IPS-15b (cell line): ENCODE results near the gene SLC25A51.

Experiments used
- H3K27me3 ChIP-seq: one replicate; pipeline ENCODE4 v1.6.1; 2013; ENCODE audit warnings: low read length; ENCODE audit not compliant: control insufficient read depth, insufficient read depth
- H3K36me3 ChIP-seq: one replicate; pipeline ENCODE4 v1.6.1; 2013; ENCODE audit warnings: low read length; ENCODE audit not compliant: control insufficient read depth, insufficient read depth
- H3K4me1 ChIP-seq: one replicate; pipeline ENCODE4 v1.6.1; 2013; ENCODE audit warnings: mild to moderate bottlenecking, low read length; ENCODE audit not compliant: control insufficient read depth, insufficient read depth
- H3K4me3 ChIP-seq: one replicate; pipeline ENCODE4 v1.5.1; 2013; ENCODE audit warnings: low read depth, low read length
- H3K9ac ChIP-seq: one replicate; pipeline ENCODE4 v1.6.1; 2013; ENCODE audit warnings: low read depth, mild to moderate bottlenecking, low read length
- H3K9me3 ChIP-seq: one replicate; pipeline ENCODE4 v1.6.1; 2013; ENCODE audit warnings: mild to moderate bottlenecking, low read length; ENCODE audit not compliant: control insufficient read depth, insufficient read depth

SLC25A51 gene

DNA sequence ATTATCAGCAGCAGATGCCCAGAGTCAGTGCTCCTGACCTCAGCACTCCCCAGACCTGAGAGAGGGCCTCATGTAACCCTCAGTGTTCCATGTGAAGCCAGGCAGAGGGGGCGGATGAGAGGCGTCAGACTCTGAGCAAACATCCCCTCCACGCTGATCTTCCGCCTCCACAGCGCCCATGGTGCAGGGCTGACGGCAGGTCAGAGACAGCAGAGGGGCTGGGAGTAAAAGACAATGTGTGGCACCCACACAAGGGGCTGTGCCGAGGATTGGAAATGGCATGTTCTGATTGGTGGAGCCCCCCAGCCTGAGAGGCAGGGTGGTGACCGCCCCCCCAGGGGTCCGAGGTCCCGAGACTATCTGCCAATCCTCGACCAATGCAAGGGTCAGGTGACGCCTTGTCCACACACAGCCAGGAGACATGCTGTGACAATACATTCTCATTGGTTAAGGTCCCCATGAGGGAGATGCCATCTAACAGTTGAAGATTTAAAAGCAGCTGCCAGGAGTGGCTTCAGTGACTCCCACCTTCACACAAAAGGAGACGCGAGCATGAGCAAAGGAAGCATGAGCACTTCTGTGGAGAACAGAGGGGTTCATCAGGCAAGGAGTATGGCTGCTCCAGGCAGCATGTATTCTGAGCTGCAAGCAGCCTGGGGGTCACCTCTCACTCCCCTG, 19.3 kb upstream of the SLC25A51 start:
- no peak overlapping the region for H3K4me3 ChIP-seq
- no peaks in the 10 kb centered on the region for H3K9me3 ChIP-seq
- peaks cover 24% of the 10 kb centered on the region for H3K4me1 ChIP-seq
- H3K36me3 ChIP-seq = peaks cover 7% of the 10 kb centered on the region
- H3K27me3 ChIP-seq = no peaks in the 10 kb centered on the region
- H3K9ac ChIP-seq = no peak overlapping the region

DNA sequence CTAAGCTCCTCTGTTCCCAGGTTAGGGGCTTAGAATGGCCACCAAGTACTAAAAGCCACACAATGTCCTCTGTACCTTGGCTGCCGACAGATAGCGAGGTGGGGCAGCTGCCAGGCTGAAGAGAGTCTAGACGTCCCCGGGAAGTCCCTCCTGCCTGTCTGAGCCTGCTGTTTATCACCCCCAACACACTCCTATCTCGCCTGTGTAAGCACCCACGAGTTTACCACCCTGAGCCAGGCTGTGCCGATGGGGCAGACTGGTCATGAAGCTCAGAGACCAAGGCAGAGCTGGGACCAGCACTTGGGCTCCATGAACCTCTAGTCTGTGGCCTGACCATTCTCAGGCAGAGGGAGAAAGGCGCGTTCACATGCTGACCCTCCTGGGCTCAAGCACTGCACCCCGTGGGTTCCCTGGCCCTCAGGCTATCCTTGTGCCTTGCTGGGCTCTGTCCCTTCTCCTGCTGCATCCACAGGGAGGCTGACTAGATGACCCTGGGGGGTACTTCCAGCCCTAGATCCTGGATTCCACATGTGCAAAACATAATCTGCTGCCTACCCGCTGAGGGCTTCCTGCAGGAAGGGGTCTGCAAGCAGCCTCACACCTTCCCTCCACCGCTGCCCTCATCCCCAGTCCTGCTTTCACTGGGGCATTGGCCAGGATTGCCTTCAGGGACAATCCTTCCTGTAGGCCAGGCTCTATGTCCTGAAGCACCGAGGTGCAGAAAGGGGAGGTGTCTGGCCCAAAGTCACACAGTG, 18.6 kb upstream of the SLC25A51 start:
- H3K36me3 ChIP-seq = peaks cover 11% of the 10 kb centered on the region
- H3K4me1 ChIP-seq = peaks cover 24% of the 10 kb centered on the region
- H3K9me3 ChIP-seq = no peaks in the 10 kb centered on the region
- H3K9ac ChIP-seq = no peak overlapping the region
- no peaks in the 10 kb centered on the region for H3K27me3 ChIP-seq
- no peak overlapping the region for H3K4me3 ChIP-seq

DNA sequence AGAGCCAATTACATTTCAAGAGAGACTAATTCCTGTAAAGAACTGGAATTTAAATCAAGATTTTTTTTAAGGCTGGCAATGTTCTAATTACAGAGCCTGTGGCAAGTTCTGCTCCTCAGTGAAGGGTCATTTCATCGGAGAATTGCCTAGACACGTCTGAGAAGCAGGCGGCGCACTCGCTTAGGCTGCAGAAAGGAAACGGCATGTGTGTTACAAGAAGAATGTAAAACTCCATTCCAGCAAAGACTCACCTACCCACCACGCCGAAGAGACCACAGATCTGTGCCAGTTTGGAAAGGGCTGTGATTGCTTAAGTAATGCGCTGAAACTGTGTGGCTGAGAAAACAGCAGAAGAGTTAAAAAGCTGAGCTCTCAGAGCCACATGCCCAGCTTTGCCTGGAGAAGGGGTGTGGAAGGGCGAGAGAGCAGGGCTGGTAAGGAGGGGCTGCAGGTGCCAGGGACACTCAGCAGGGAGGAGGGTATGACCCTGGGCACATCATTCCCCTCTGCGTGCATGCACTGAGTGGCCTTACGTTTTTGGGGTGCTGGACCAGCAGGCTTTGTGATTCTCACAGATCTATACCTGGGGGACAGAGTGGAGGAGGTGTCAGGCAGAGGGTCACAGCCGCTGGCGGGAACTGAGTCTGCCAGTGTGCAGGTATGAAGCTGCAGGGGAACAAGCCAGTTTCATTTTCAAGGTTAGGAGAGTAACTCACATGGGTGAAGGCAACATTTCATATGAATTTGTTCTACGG, 17.8 kb upstream of the SLC25A51 start:
- Histone ChIP-seq H3K27me3 (no peaks in the 10 kb centered on the region), H3K4me1 (peaks cover 24% of the 10 kb centered on the region), H3K4me3 (no peak overlapping the region), H3K36me3 (peaks cover 12% of the 10 kb centered on the region), H3K9me3 (no peaks in the 10 kb centered on the region), H3K9ac (no peak overlapping the region)

DNA sequence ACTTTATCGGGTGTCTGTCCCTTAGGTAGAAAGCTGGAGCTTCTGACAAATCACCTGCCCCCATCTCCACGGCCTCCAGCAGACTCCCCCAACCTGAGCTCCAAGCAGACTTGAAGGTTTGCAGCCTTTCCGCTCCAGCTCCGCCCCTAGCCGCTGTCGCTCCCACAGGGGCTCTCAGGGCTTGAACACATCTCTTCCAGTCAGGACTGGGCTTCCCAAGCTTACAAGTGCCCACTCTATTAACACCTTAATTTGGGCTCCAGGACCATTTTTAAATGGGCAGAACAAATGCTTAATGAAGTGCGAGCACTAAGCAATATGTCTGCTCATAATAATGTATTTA, 17.2 kb upstream of the SLC25A51 start:
- H3K4me3 ChIP-seq = no peak overlapping the region
- H3K27me3 ChIP-seq = no peaks in the 10 kb centered on the region
- peaks cover 12% of the 10 kb centered on the region for H3K36me3 ChIP-seq
- peaks cover 24% of the 10 kb centered on the region for H3K4me1 ChIP-seq
- H3K9ac ChIP-seq = no peak overlapping the region
- no peaks in the 10 kb centered on the region for H3K9me3 ChIP-seq

DNA sequence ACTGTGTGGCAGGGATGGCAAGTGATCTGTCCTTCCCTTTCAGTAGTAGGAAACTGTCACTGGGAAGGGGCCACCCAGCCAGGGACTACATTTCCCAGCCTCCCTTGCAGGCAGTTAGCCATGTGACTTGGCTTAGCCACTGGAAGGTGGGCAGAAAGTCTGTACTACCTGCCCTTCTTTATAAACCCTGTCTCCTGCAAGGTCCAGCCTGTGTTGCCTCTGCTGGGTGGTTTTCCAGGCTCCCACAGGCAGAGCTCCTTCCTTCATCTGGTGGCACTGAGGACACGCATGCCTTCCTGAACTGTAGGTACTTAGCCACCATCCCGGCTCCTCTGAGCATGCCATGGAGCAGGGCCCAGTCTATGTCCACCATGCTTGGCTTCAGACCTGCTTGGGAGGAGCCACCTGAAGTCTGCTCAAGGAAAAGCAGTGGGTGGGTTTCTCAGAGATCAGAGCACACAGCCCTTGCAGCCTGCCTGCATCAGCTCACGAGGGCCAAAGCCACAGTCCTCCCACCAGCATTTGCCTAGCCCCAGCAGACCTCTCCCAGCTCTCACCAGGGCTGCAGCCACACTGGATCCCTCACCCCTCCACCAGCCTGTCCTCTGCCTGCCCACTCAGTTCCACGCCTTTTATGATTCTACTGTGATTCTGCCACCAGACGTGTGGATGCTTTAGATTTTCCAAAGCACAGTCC, 16.7 kb upstream of the SLC25A51 start:
- H3K4me3 ChIP-seq = no peak overlapping the region
- H3K9ac ChIP-seq = peak overlapping the region; percentile 16
- H3K9me3 ChIP-seq = no peaks in the 10 kb centered on the region
- H3K4me1 ChIP-seq = peaks cover 24% of the 10 kb centered on the region
- H3K27me3 ChIP-seq = no peaks in the 10 kb centered on the region
- peaks cover 12% of the 10 kb centered on the region for H3K36me3 ChIP-seq

DNA sequence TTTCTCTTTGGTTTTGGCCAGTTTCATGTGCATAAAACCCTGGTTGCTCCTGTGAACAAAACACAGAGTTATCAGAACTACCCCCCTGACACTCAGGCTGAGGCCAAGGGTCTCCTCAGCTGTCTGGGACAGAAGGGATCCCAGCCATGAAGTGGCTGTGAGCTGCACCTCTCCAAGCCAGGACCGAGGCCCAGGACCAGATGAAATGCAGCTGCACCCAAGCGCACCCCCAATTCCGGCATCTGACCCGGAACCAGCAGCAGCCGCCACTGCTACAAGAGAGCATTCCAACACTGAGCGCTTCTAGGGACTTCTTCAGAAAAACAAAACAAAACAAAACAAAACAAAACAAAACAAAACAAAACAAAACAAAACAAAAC, 16.0 kb upstream of the SLC25A51 start:
- Histone ChIP-seq H3K9ac (no peak overlapping the region), H3K36me3 (peaks cover 12% of the 10 kb centered on the region), H3K27me3 (no peaks in the 10 kb centered on the region), H3K9me3 (no peaks in the 10 kb centered on the region), H3K4me1 (peaks cover 24% of the 10 kb centered on the region), H3K4me3 (no peak overlapping the region)

DNA sequence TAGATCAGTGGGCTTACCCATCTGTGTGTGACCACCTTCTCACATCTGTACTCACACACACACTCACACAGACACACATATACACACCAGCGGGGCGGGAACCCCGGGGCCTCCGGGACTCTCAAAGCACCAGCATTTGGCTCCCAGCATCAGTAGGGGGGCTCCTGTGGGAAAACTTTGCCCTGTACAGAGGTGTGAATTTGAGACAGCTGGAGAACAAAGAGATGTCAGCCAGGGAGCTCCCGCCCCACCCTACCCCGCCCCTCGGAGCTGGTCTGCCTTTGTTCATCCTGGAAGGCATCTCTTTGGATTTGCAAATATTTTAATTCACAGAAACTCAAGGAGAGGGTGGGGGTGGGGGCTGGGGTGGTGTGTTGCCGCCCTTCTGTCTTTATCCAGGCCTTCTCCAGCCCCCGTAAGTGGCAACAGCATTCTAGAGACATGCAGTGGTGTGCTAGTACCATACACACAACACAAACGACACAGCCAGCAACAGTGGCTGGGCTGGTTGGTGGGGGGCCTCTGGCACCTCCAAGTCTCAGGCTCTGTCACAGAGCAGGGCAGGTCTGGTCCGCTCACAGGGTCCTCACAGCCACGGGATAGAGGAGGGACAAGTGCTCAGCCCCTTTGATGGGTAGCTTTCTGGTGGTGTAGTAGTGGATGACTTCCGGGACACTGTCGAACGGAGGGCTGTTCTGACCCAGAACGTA, 15.5 kb upstream of the SLC25A51 start:
- Histone ChIP-seq H3K27me3 (no peaks in the 10 kb centered on the region), H3K4me3 (no peak overlapping the region), H3K9me3 (no peaks in the 10 kb centered on the region), H3K9ac (no peak overlapping the region), H3K36me3 (peaks cover 12% of the 10 kb centered on the region), H3K4me1 (peaks cover 24% of the 10 kb centered on the region)

DNA sequence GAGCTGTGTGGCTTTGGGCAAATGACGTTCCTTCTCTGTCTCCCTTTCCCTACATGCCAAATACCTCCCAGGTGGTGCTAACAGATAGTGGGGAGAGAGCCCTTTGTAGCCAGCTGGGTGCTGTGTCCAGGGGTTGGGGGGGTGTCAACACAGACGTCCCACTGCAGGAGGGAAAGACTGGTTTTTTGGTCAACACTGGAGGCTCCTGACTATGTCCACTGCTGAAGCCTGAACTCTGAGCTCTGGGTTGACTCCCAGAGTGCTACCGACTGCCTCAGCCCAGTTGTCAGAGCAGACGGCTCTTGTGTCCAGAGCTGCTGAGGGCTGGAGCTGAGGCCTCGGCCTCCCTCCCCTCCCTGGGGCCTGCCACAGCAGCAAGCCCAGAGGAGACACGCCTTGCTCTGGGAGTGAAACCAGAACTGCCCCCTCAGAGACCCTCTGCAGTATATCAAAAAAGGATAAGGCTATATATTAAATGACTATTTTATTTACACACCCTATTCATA, 14.8 kb upstream of the SLC25A51 start:
- Histone ChIP-seq H3K4me1 (peaks cover 24% of the 10 kb centered on the region), H3K27me3 (no peaks in the 10 kb centered on the region), H3K9me3 (no peaks in the 10 kb centered on the region)

DNA sequence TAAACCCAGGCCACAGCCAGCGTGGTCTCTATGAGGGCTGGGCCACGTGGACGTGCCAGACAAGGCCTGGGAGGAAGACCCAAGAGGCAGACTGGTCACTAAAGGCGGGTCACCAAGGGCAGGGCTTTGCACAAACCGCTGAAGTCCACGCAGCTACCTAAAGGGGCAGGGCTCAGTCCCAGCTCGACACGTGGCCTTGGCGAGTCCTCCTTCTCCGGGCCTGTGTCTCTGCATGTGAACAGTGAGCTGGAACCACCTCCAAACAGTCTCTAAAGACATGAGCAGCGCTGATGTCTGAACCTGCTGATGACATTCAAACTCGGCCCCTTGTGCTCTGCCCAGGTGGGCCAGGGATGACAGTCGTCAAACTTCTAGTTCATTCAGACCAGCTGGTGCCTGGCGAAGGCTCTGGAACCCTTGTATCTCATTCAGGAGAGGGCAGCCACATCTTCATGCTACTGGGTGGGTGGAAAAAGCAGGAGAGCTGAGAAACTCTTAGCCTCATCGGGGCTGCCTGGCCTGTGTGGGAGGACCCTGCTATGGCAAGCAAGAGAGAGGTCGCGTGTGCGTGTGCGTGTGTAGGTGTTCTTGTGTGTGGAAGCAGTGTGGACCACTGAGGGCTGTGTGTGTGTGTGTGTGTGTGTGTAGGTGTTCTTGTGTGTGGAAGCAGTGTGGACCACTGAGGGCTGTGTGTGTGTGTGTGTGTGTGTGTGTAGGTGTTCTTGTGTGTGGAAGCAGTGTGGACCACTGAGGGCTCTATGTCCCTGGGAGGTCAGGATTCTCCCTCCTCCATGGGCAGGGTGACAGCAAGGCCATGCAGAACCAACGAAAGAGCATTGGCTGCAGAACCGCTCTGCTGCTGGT, 14.1 kb upstream of the SLC25A51 start:
- Histone ChIP-seq H3K36me3 (peaks cover 8% of the 10 kb centered on the region), H3K27me3 (no peaks in the 10 kb centered on the region), H3K4me3 (no peak overlapping the region), H3K4me1 (peaks cover 19% of the 10 kb centered on the region), H3K9ac (no peak overlapping the region), H3K9me3 (no peaks in the 10 kb centered on the region)

More for the DNA sequence above, 14.8 kb upstream of the SLC25A51 start:
- Histone ChIP-seq H3K4me3 (no peak overlapping the region), H3K9ac (no peak overlapping the region), H3K36me3 (peaks cover 12% of the 10 kb centered on the region)

DNA sequence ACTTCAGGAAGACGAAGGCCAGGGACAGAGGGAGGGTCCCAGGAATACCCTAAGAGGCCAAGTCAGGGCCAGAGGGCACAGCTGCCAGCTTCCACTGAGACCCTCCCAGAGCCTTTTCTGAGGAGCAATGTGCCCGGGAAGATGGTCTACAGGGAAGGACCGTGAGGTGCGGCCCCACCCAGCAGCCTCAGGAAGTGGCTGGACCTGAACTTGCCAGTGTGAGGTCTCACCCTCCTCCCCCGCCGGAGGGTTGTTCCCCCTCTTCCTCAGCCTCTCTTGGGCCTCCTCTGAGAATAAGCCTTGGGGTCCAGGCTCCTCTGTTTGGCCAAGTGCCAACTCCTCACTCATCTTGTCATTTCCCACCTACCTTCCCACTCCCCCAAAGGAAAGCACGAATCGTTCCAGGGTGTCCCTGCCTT, 13.4 kb upstream of the SLC25A51 start:
- H3K9ac ChIP-seq = no peak overlapping the region
- H3K4me1 ChIP-seq = peaks cover 14% of the 10 kb centered on the region
- no peak overlapping the region for H3K4me3 ChIP-seq
- H3K36me3 ChIP-seq = peaks cover 8% of the 10 kb centered on the region
- H3K9me3 ChIP-seq = no peaks in the 10 kb centered on the region
- H3K27me3 ChIP-seq = no peaks in the 10 kb centered on the region
